ENCODE results near the gene ZNF23. TPM values are rescaled to one million over a fixed set of nuclear protein-coding genes. Genes with fewer than 3 reads are reported as not detected.
A peak's percentile ranks its signal among the peaks of the same experiment; 100 is the strongest.

The ZNF23 gene
- total and polyA plus RNA-seq, 10 of the 15 experiments (the other 5 are each of a cell fraction or from before 2014, with no cell fraction given): 3.6 to 11.5 (median 8.7) TPM

DNA sequence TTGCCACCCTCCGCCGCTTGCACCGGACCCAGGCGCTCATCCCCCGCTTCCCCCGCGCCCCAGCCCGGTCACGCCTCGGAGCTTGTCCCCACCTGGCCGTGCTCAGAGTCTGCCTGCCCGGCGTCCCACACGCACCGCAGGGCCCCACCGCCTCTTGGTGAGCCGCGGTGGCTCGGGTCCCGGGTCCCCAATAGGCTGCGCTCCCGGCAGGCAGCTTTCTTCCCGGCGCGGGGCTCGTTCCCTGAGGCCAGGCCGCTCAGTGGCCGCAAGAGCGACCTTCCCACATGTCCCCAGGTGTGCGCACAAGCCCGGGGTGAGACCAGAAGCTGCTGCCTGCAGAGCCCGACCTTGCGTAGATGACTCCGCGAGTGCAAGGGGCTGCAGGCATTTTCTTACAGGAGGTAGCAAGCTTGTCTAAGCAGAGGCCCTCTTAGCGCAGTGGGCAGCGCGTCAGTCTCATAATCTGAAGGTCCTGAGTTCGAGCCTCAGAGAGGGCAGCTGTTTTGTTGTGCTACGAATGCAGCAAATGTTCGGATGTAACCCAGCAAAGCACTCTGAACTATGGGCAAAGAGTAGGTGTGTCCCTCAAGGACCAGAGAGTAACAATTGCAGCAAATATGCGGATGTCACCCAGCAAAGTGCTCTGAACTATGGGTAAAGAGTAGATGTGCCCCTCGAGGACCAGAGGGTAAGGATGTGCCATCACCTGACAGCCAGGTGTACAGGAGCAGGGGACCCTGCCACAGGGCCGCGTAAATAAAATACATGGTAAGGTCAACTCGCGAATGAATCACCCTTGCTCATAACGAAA, 35.8 kb downstream of the ZNF23 start (continued):
- no peak for TF ChIP-seq GATAD2B (conservative IDR thresholded peaks at IDR 0.05; ENCODE audit: low read depth)
- no peak for TF ChIP-seq ZBED1 (IDR thresholded peaks at IDR 0.05; ENCODE audit: borderline replicate concordance)
- no peak for TF ChIP-seq BACH1 (IDR thresholded peaks at IDR 0.05; ENCODE audit: borderline replicate concordance)
- peak; percentile 97 for TF ChIP-seq ZNF24 (IDR thresholded peaks at IDR 0.05)
- TF ChIP-seq, protein P1, sequence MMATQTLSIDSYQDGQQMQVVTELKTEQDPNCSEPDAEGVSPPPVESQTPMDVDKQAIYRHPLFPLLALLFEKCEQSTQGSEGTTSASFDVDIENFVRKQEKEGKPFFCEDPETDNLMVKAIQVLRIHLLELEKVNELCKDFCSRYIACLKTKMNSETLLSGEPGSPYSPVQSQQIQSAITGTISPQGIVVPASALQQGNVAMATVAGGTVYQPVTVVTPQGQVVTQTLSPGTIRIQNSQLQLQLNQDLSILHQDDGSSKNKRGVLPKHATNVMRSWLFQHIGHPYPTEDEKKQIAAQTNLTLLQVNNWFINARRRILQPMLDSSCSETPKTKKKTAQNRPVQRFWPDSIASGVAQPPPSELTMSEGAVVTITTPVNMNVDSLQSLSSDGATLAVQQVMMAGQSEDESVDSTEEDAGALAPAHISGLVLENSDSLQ (IDR thresholded peaks at IDR 0.05): 0 out of 2 replicates have a peak, but pooled peaks have one; percentile 34
- TF ChIP-seq WRNIP1 (IDR thresholded peaks at IDR 0.05; ENCODE audit: borderline replicate concordance, low read depth, low read length): no peak
- no peak for TF ChIP-seq HCFC1 (IDR thresholded peaks at IDR 0.05; ENCODE audit: low read length)
- 0 out of 2 replicates have a peak, but pooled peaks have one; percentile 26 for TF ChIP-seq YY1 (IDR thresholded peaks at IDR 0.05; ENCODE audit: low read depth, low read length)
- TF ChIP-seq TARDBP (IDR thresholded peaks at IDR 0.05; ENCODE audit: borderline replicate concordance): peak; percentile 89
- TF ChIP-seq, protein P2, sequence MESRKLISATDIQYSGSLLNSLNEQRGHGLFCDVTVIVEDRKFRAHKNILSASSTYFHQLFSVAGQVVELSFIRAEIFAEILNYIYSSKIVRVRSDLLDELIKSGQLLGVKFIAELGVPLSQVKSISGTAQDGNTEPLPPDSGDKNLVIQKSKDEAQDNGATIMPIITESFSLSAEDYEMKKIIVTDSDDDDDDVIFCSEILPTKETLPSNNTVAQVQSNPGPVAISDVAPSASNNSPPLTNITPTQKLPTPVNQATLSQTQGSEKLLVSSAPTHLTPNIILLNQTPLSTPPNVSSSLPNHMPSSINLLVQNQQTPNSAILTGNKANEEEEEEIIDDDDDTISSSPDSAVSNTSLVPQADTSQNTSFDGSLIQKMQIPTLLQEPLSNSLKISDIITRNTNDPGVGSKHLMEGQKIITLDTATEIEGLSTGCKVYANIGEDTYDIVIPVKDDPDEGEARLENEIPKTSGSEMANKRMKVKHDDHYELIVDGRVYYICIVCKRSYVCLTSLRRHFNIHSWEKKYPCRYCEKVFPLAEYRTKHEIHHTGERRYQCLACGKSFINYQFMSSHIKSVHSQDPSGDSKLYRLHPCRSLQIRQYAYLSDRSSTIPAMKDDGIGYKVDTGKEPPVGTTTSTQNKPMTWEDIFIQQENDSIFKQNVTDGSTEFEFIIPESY (IDR thresholded peaks at IDR 0.05): no peak
- TF ChIP-seq, protein P3, sequence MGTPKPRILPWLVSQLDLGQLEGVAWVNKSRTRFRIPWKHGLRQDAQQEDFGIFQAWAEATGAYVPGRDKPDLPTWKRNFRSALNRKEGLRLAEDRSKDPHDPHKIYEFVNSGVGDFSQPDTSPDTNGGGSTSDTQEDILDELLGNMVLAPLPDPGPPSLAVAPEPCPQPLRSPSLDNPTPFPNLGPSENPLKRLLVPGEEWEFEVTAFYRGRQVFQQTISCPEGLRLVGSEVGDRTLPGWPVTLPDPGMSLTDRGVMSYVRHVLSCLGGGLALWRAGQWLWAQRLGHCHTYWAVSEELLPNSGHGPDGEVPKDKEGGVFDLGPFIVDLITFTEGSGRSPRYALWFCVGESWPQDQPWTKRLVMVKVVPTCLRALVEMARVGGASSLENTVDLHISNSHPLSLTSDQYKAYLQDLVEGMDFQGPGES (IDR thresholded peaks at IDR 0.05): no peak
- TF ChIP-seq ZZZ3 (IDR thresholded peaks at IDR 0.05; ENCODE audit: control insufficient read depth, insufficient read length, low read depth): no peak
- TF ChIP-seq SMARCA5 (IDR thresholded peaks at IDR 0.05): no peak
- no peak for TF ChIP-seq RAD21 (IDR thresholded peaks at IDR 0.05; ENCODE audit: insufficient read depth, low read depth, low read length)

Measured in GM12878 (cell line).